Left renal cortex interstitium (tissue), 4 donors: ENCODE data around the gene SEMA5B. TPM values are rescaled to one million over a fixed set of nuclear protein-coding genes. Genes with fewer than 3 reads are reported as not detected.

Source experiments
- DNase-seq, 4 donors: peaks; one replicate each; pipeline ENCODE4 v3.0.0-alpha.2; 2013; ENCODE audit warnings: low read depth in 4 of 4, low spot score in 2 of 4, missing footprints in 1 of 4
- polyA plus RNA-seq, 4 donors: library from polyadenylated mRNA; unstranded; fragments of 120-200 nt; gene quantifications; one replicate each; pipeline ENCODE4 v1.2.1, GENCODE V29; 2013; ENCODE audit not compliant: insufficient read length in 4 of 4

Gene SEMA5B
- polyA plus RNA-seq, 4 donors, result 22.3 to 30.1 (median 25.6) TPM

DNA sequence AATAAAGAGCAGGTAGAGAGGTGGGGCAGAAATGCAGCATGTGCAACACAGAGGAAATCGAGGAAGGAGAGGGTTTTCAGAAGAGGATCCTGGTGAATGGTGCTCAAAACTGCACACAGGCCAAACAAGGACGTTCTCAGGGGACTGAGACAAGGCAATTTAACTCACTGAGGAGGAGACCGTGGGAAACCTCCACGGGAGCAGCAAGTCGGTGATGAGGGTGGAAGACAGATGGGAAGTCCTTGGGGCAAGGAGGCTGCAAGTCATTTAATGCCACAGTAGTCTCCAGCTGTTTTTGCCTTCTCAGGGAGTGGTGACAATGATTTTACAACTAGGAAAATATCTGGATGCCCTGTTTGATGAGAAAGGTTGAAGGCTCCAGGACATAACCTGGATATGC, 27.8 kb upstream of the SEMA5B start:
- no peak for DNase-seq

GRCh38 chr3:123054931-123055330, 27.4 kb upstream of the SEMA5B start:
- DNase-seq, result no peak

DNA sequence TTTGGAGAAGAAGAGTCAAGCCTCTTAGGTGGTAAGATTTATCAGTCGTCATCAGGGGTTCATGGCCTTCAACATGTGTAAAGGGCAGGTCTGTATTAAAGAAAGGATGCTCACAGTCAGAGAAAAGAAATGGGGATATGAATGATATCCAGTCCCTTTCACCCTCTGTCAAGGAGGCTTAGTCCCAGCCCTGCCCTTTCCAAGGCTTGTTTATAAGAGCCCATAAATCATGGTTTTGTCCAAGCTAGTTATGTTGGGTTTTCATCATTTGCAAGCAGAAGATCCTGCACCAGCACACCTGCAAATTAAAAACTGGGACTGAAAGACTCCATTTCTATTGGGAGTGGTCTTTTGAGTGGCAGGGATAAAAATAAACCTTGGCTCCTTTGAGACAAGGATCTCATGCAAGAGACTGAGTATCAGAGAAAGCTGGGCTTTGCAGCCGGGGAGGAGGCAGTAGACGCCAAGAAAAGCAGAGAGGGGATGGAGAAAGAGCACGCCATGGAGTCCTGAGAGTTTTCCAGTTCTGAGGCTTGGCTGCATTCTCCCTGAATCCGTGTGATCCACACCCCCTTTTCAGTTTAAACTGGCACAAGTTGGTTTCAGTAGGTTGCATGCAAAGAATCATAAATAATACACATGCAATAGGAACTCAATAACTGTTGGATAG, 26.7 kb upstream of the SEMA5B start:
- DNase-seq, result no peak

DNA sequence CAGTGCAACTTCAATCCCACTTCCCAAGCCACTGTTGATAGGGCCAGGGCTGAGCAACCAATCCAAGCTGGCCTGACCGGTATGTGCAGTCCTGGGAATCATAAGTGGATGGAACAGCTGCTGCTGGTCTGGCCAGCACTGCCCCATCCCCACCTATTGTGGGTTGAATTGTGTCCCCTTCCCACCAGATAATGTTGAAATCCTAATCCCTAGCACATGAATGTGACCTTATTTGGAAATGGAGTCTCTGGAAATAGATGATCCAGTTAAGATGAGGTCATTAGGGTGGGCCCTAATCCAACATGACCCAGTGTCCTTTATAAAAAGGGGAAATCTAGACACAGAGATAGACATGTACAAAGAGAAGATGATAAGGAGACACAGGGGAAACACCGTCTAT, 25.5 kb upstream of the SEMA5B start:
- no peak for DNase-seq

DNA sequence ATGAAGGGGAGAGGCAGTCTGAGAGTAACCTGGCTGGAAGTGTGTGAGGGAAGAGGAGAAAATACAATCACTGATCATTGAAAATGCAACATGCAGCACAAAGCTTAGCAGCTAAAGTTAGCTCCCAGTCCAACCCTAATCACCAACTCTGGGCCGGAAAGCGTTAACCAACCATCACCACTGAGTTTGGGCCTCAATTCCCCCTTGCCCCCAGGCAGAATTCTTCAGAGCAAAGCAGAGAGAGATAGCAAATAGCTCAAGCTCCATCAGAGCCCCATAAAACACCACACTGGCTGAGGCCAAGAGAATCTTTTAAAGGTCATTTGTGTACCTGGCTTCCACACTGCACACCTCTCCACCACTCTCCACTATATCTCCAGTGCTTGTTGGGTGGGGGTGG, 23.1 kb upstream of the SEMA5B start:
- DNase-seq, result no peak

- no peak for DNase-seq
Observed at GRCh38 chr3:123048480-123049237, 21.1 kb upstream of the SEMA5B start.

- DNase-seq, result no peak
Observed at GRCh38 chr3:123047062-123047319, 19.4 kb upstream of the SEMA5B start.

GRCh38 chr3:123046262-123047061, 18.9 kb upstream of the SEMA5B start:
- no peak for DNase-seq

DNA sequence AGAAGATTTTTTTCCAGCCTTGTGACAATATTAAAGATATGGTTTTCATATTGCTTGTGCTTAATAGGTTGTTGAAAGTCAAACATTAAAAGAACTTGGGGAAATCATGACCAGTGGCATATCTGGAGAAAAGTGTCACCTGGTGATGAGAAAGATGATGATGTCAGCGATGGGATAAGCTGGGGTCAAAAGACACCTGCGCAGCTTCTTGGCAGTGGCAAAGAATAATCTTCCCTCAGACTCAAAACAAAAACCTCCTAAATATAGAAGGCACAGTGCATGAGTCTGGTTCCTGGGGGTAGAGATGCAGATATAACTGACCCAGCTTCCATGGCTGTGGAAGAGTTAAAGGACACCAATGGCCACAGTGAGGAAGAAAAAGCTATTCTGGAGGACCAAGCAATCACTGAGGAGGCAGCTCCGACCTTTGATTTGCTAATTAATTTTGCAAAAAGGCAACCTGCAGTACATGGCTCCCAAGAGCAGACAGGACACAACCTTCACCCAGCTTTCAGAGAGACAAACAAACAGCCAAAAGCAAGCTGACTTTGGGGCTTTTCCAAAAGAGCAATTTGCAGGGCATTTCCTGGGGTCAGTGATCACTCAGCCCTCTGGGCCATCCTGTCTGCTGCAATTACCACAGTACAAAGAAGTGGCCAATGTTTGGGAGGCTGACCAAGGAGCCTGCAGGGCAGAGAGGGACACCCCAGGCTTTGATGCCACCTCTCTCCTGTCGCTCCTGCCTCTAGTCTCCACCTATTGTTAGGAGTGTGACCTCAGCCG, 17.6 kb upstream of the SEMA5B start:
- DNase-seq, result no peak

GRCh38 chr3:123042413-123042812, 14.8 kb upstream of the SEMA5B start:
- no peak for DNase-seq

GRCh38 chr3:123039178-123039577, 11.6 kb upstream of the SEMA5B start:
- DNase-seq, result no peak

GRCh38 chr3:123038751-123039150, 11.2 kb upstream of the SEMA5B start:
- DNase-seq, result no peak

GRCh38 chr3:123037015-123037375, 9.4 kb upstream of the SEMA5B start:
- no peak for DNase-seq

- DNase-seq, result no peak
Observed at GRCh38 chr3:123036352-123037014, 8.9 kb upstream of the SEMA5B start.

GRCh38 chr3:123034996-123035395, 7.4 kb upstream of the SEMA5B start:
- DNase-seq, result no peak

- DNase-seq, result no peak
Observed at GRCh38 chr3:123034120-123034519, 6.6 kb upstream of the SEMA5B start.

GRCh38 chr3:123032057-123032456, 4.5 kb upstream of the SEMA5B start:
- no peak for DNase-seq

GRCh38 chr3:123031051-123031450, 3.5 kb upstream of the SEMA5B start:
- no peak for DNase-seq

DNA sequence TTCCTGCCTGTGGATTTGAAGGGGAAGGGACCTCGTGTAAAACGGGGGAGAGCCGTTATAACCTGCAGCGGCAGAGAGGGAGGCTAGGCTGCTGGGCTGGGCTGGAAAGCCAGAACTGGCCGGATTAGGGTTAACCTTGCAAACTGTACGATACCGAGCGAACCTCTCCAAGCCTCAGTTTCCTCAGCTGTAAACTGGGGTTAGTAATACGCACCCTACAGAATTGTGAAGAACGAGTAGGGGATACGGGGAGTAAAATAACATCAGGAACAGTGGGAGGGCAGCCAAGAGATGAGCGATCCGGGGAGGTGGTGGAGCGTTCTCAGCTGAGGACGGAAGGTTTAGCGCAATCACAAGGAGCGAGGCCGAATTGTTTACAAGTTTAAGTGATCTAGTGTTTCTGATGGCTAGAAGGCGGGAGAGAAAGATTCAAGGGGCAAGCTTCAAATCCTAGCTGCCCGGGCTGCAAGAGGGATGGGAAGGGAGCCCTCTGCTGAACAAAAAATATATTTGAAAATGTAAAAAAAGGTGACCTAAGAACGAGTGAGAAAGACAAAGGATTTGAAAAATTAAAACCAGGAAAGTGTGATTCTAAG, 768 bp upstream of the SEMA5B start:
- DNase-seq, result peak in 3 of 4 donors; percentile 55 to 71 (median 65)
